ENCODE measurements around the gene MESP1.
A peak's percentile ranks its signal among the peaks of the same experiment; 100 is the strongest.
"Not testable (repeated sequence)": the region's sequence is repeated elsewhere in the genome, so short reads cannot be mapped to it uniquely, and the experiment has no call there.

The MESP1 gene

GRCh38 chr15:89750560-89751542, at the start of gene MESP1:
MESP1 (minus strand) TSS chr15:89751249; CDS start chr15:89751231, 18 bp downstream.
- Mint-ChIP-seq H3K36me3 (no peaks in the 10 kb centered on the region), H3K4me3 (peak within 1 kb of the TSS; percentile 81), H3K4me1 (peaks cover 3% of the 10 kb centered on the region), H3K27me3 (peaks cover 2% of the 10 kb centered on the region), H3K9me3 (no peaks in the 10 kb centered on the region), H3K27ac (no peak within 1 kb of the TSS)
- DNase-seq (ENCODE audit: low spot score in 2 of 2) = peak; percentile 85 to 88
- peak; percentile 87 for ATAC-seq (ENCODE audit: low read depth)

GRCh38 chr15:89799918-89800498, 49.0 kb upstream of the MESP1 start:
- no peak for DNase-seq (ENCODE audit: low spot score in 2 of 2)
- H3K36me3 Mint-ChIP-seq = peaks cover 5% of the 10 kb centered on the region
- H3K27me3 Mint-ChIP-seq = peaks cover 19% of the 10 kb centered on the region
- no peak for ATAC-seq (ENCODE audit: low read depth)
- no peak overlapping the region for H3K4me3 Mint-ChIP-seq
- peaks cover 15% of the 10 kb centered on the region for H3K4me1 Mint-ChIP-seq
- no peak overlapping the region for H3K27ac Mint-ChIP-seq
- H3K9me3 Mint-ChIP-seq = peaks cover 5% of the 10 kb centered on the region

GRCh38 chr15:89799011-89799911, 48.2 kb upstream of the MESP1 start:
- peaks cover 5% of the 10 kb centered on the region for H3K36me3 Mint-ChIP-seq
- H3K27ac Mint-ChIP-seq = no peak overlapping the region
- H3K4me3 Mint-ChIP-seq = no peak overlapping the region
- ATAC-seq (ENCODE audit: low read depth) (peak; percentile 63), DNase-seq (ENCODE audit: low spot score in 2 of 2) (no peak)
- H3K27me3 Mint-ChIP-seq = peaks cover 16% of the 10 kb centered on the region
- H3K9me3 Mint-ChIP-seq = peaks cover 6% of the 10 kb centered on the region
- peaks cover 15% of the 10 kb centered on the region for H3K4me1 Mint-ChIP-seq

GRCh38 chr15:89797678-89798201, 46.7 kb upstream of the MESP1 start:
- H3K36me3 Mint-ChIP-seq = peaks cover 5% of the 10 kb centered on the region
- H3K27ac Mint-ChIP-seq = no peak overlapping the region
- peaks cover 15% of the 10 kb centered on the region for H3K4me1 Mint-ChIP-seq
- peaks cover 14% of the 10 kb centered on the region for H3K27me3 Mint-ChIP-seq
- DNase-seq (ENCODE audit: low spot score in 2 of 2) = no peak
- no peak for ATAC-seq (ENCODE audit: low read depth)
- no peak overlapping the region for H3K4me3 Mint-ChIP-seq
- H3K9me3 Mint-ChIP-seq = peaks cover 6% of the 10 kb centered on the region

- no peak overlapping the region for H3K27ac Mint-ChIP-seq
- peaks cover 12% of the 10 kb centered on the region for H3K4me1 Mint-ChIP-seq
- peaks cover 2% of the 10 kb centered on the region for H3K36me3 Mint-ChIP-seq
- H3K4me3 Mint-ChIP-seq = no peak overlapping the region
- peaks cover 3% of the 10 kb centered on the region for H3K27me3 Mint-ChIP-seq
- DNase-seq (ENCODE audit: low spot score in 2 of 2) (no peak), ATAC-seq (ENCODE audit: low read depth) (no peak)
- peaks cover 6% of the 10 kb centered on the region for H3K9me3 Mint-ChIP-seq
Measured at GRCh38 chr15:89795996-89796395, 44.9 kb upstream of the MESP1 start.

GRCh38 chr15:89794627-89795241, 43.7 kb upstream of the MESP1 start:
- peaks cover 6% of the 10 kb centered on the region for H3K4me1 Mint-ChIP-seq
- peaks cover 2% of the 10 kb centered on the region for H3K36me3 Mint-ChIP-seq
- H3K27ac Mint-ChIP-seq = no peak overlapping the region
- H3K4me3 Mint-ChIP-seq = no peak overlapping the region
- DNase-seq (ENCODE audit: low spot score in 2 of 2) (no peak), ATAC-seq (ENCODE audit: low read depth) (no peak)
- peaks cover 3% of the 10 kb centered on the region for H3K27me3 Mint-ChIP-seq
- H3K9me3 Mint-ChIP-seq = peaks cover 6% of the 10 kb centered on the region

GRCh38 chr15:89792106-89792805, 41.2 kb upstream of the MESP1 start:
- DNase-seq (ENCODE audit: low spot score in 2 of 2) = no peak
- no peak overlapping the region for H3K27ac Mint-ChIP-seq
- H3K9me3 Mint-ChIP-seq = peaks cover 8% of the 10 kb centered on the region
- peaks cover 4% of the 10 kb centered on the region for H3K36me3 Mint-ChIP-seq
- ATAC-seq (ENCODE audit: low read depth) = no peak
- peaks cover 3% of the 10 kb centered on the region for H3K27me3 Mint-ChIP-seq
- H3K4me3 Mint-ChIP-seq = no peak overlapping the region
- H3K4me1 Mint-ChIP-seq = no peaks in the 10 kb centered on the region

- Mint-ChIP-seq H3K4me3 (no peak overlapping the region), H3K27me3 (peaks cover 3% of the 10 kb centered on the region), H3K9me3 (peaks cover 7% of the 10 kb centered on the region), H3K36me3 (peaks cover 2% of the 10 kb centered on the region), H3K27ac (no peak overlapping the region), H3K4me1 (no peaks in the 10 kb centered on the region)
- ATAC-seq (ENCODE audit: low read depth) (no peak), DNase-seq (ENCODE audit: low spot score in 2 of 2) (no peak)
Measured at GRCh38 chr15:89790661-89791060, 39.6 kb upstream of the MESP1 start.

- no peak for ATAC-seq (ENCODE audit: low read depth)
- Mint-ChIP-seq H3K27me3 (peaks cover 3% of the 10 kb centered on the region), H3K36me3 (peaks cover 2% of the 10 kb centered on the region), H3K4me3 (no peak overlapping the region), H3K27ac (no peak overlapping the region), H3K4me1 (no peaks in the 10 kb centered on the region), H3K9me3 (peaks cover 5% of the 10 kb centered on the region)
- DNase-seq (ENCODE audit: low spot score in 2 of 2) = no peak
Measured at GRCh38 chr15:89790206-89790605, 39.2 kb upstream of the MESP1 start.

- not testable (repeated sequence) for H3K4me1 Mint-ChIP-seq; H3K36me3 Mint-ChIP-seq; H3K9me3 Mint-ChIP-seq; DNase-seq (ENCODE audit: low spot score in 2 of 2); H3K27ac Mint-ChIP-seq; H3K4me3 Mint-ChIP-seq; ATAC-seq (ENCODE audit: low read depth); H3K27me3 Mint-ChIP-seq
Measured at GRCh38 chr15:89788585-89788984, 37.5 kb upstream of the MESP1 start.

GRCh38 chr15:89787944-89788343, 36.9 kb upstream of the MESP1 start:
- no peak for DNase-seq (ENCODE audit: low spot score in 2 of 2)
- Mint-ChIP-seq H3K4me1 (peaks cover 8% of the 10 kb centered on the region), H3K9me3 (peaks cover 3% of the 10 kb centered on the region), H3K4me3 (no peak overlapping the region), H3K36me3 (peaks cover 2% of the 10 kb centered on the region), H3K27me3 (peaks cover 3% of the 10 kb centered on the region), H3K27ac (no peak overlapping the region)
- no peak for ATAC-seq (ENCODE audit: low read depth)

GRCh38 chr15:89785774-89786140, 34.7 kb upstream of the MESP1 start:
- Mint-ChIP-seq H3K27ac (no peak overlapping the region), H3K4me3 (no peak overlapping the region), H3K4me1 (peaks cover 19% of the 10 kb centered on the region), H3K36me3 (peaks cover 2% of the 10 kb centered on the region), H3K27me3 (peaks cover 4% of the 10 kb centered on the region), H3K9me3 (peaks cover 3% of the 10 kb centered on the region)
- DNase-seq (ENCODE audit: low spot score in 2 of 2) (no peak), ATAC-seq (ENCODE audit: low read depth) (no peak)
